ENCODE results near the gene TMEM187.

DNA sequence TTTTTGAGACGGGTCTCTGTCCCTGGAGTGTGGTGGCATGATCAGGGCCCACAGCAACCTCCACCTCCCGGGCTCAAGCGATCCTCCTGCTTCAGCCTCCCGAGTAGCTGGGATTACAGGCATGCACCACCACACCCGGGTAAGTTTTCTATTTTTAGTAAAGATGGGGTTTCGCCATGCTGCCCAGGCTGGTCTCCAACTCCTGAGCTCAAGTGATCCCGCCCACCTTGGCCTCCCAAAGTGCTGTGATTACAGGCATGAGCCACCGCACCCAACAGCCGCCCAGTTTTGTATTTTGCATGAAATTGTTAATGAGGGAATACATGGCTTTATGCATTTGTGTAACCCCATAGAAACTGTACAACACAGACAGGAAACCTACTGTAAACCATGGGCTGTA is 43.7 kb upstream of the TMEM187 start:
- no peak for TF ChIP-seq CTCF (IDR thresholded peaks at IDR 0.05; ENCODE audit: poor library complexity)
- no peak for TF ChIP-seq EZH2 (IDR thresholded peaks at IDR 0.05; ENCODE audit: borderline replicate concordance)
